ENCODE measurements around the gene TACR3.
"Not testable (repeated sequence)": the region's sequence is repeated elsewhere in the genome, so short reads cannot be mapped to it uniquely, and the experiment has no call there.

The TACR3 gene

GRCh38 chr4:103645991-103646390 lies 73.8 kb downstream of the TACR3 start:
- Histone ChIP-seq H3K9me3 (ENCODE audit: insufficient read depth, low read length) (no peaks in the 10 kb centered on the region), H3K27me3 (ENCODE audit: insufficient read depth, insufficient read length) (no peaks in the 10 kb centered on the region), H3K4me3 (ENCODE audit: insufficient read length, low read depth) (no peak overlapping the region), H3K36me3 (ENCODE audit: insufficient read depth, insufficient read length, low read length) (no peaks in the 10 kb centered on the region), H3K4me1 (ENCODE audit: insufficient read depth, insufficient read length) (no peaks in the 10 kb centered on the region), H3K9ac (ENCODE audit: insufficient read length, low read depth) (no peak overlapping the region)
- no peak for DNase-seq (ENCODE audit: low read depth, low spot score)
- no peak for TF ChIP-seq YY1 (IDR thresholded peaks at IDR 0.05; ENCODE audit: insufficient read depth, insufficient read length)
- TF ChIP-seq SUZ12 (IDR thresholded peaks at IDR 0.05; ENCODE audit: extremely low read depth, insufficient read depth, insufficient read length): no peak
- no peak for TF ChIP-seq ZNF274 (IDR thresholded peaks at IDR 0.05; ENCODE audit: low read depth, low read length)

- Histone ChIP-seq H3K4me3 (ENCODE audit: insufficient read length, low read depth) (no peak overlapping the region), H3K4me1 (ENCODE audit: insufficient read depth, insufficient read length) (no peaks in the 10 kb centered on the region), H3K36me3 (ENCODE audit: insufficient read depth, insufficient read length, low read length) (no peaks in the 10 kb centered on the region), H3K9me3 (ENCODE audit: insufficient read depth, low read length) (no peaks in the 10 kb centered on the region), H3K27me3 (ENCODE audit: insufficient read depth, insufficient read length) (no peaks in the 10 kb centered on the region), H3K9ac (ENCODE audit: insufficient read length, low read depth) (no peak overlapping the region)
- TF ChIP-seq YY1 (IDR thresholded peaks at IDR 0.05; ENCODE audit: insufficient read depth, insufficient read length) (no peak), ZNF274 (IDR thresholded peaks at IDR 0.05; ENCODE audit: low read depth, low read length) (no peak), SUZ12 (IDR thresholded peaks at IDR 0.05; ENCODE audit: extremely low read depth, insufficient read depth, insufficient read length) (no peak)
- no peak for DNase-seq (ENCODE audit: low read depth, low spot score)
Observed at GRCh38 chr4:103634236-103634635, 85.5 kb downstream of the TACR3 start.

GRCh38 chr4:103626296-103626695 lies 93.5 kb downstream of the TACR3 start:
- no peak for TF ChIP-seq ZNF274 (IDR thresholded peaks at IDR 0.05; ENCODE audit: low read depth, low read length)
- no peak for TF ChIP-seq SUZ12 (IDR thresholded peaks at IDR 0.05; ENCODE audit: extremely low read depth, insufficient read depth, insufficient read length)
- TF ChIP-seq YY1 (IDR thresholded peaks at IDR 0.05; ENCODE audit: insufficient read depth, insufficient read length): no peak
- Histone ChIP-seq H3K4me3 (ENCODE audit: insufficient read length, low read depth) (no peak overlapping the region), H3K9me3 (ENCODE audit: insufficient read depth, low read length) (no peaks in the 10 kb centered on the region), H3K9ac (ENCODE audit: insufficient read length, low read depth) (no peak overlapping the region), H3K27me3 (ENCODE audit: insufficient read depth, insufficient read length) (no peaks in the 10 kb centered on the region), H3K4me1 (ENCODE audit: insufficient read depth, insufficient read length) (no peaks in the 10 kb centered on the region), H3K36me3 (ENCODE audit: insufficient read depth, insufficient read length, low read length) (no peaks in the 10 kb centered on the region)
- DNase-seq (ENCODE audit: low read depth, low spot score): no peak

GRCh38 chr4:103591841-103592240 lies 127.9 kb downstream of the TACR3 start:
- DNase-seq (ENCODE audit: low read depth, low spot score): no peak
- H3K4me3 ChIP-seq (ENCODE audit: insufficient read length, low read depth): no peak overlapping the region
- H3K9me3 ChIP-seq (ENCODE audit: insufficient read depth, low read length): no peaks in the 10 kb centered on the region
- H3K36me3 ChIP-seq (ENCODE audit: insufficient read depth, insufficient read length, low read length): no peaks in the 10 kb centered on the region
- no peaks in the 10 kb centered on the region for H3K4me1 ChIP-seq (ENCODE audit: insufficient read depth, insufficient read length)
- H3K9ac ChIP-seq (ENCODE audit: insufficient read length, low read depth): no peak overlapping the region
- no peaks in the 10 kb centered on the region for H3K27me3 ChIP-seq (ENCODE audit: insufficient read depth, insufficient read length)
- TF ChIP-seq YY1 (IDR thresholded peaks at IDR 0.05; ENCODE audit: insufficient read depth, insufficient read length) (no peak), ZNF274 (IDR thresholded peaks at IDR 0.05; ENCODE audit: low read depth, low read length) (no peak), SUZ12 (IDR thresholded peaks at IDR 0.05; ENCODE audit: extremely low read depth, insufficient read depth, insufficient read length) (no peak)

- no peaks in the 10 kb centered on the region for H3K27me3 ChIP-seq (ENCODE audit: insufficient read depth, insufficient read length)
- DNase-seq (ENCODE audit: low read depth, low spot score): no peak
- TF ChIP-seq YY1 (IDR thresholded peaks at IDR 0.05; ENCODE audit: insufficient read depth, insufficient read length): no peak
- no peak for TF ChIP-seq SUZ12 (IDR thresholded peaks at IDR 0.05; ENCODE audit: extremely low read depth, insufficient read depth, insufficient read length)
- TF ChIP-seq ZNF274 (IDR thresholded peaks at IDR 0.05; ENCODE audit: low read depth, low read length): no peak
- no peaks in the 10 kb centered on the region for H3K36me3 ChIP-seq (ENCODE audit: insufficient read depth, insufficient read length, low read length)
- H3K9me3 ChIP-seq (ENCODE audit: insufficient read depth, low read length): no peaks in the 10 kb centered on the region
- no peak overlapping the region for H3K9ac ChIP-seq (ENCODE audit: insufficient read length, low read depth)
- H3K4me1 ChIP-seq (ENCODE audit: insufficient read depth, insufficient read length): no peaks in the 10 kb centered on the region
- H3K4me3 ChIP-seq (ENCODE audit: insufficient read length, low read depth): no peak overlapping the region
Observed at GRCh38 chr4:103567591-103567990, 152.2 kb downstream of the TACR3 start.

- H3K9me3 ChIP-seq (ENCODE audit: insufficient read depth, low read length); H3K9ac ChIP-seq (ENCODE audit: insufficient read length, low read depth); H3K36me3 ChIP-seq (ENCODE audit: insufficient read depth, insufficient read length, low read length); DNase-seq (ENCODE audit: low read depth, low spot score); H3K27me3 ChIP-seq (ENCODE audit: insufficient read depth, insufficient read length); H3K4me3 ChIP-seq (ENCODE audit: insufficient read length, low read depth); H3K4me1 ChIP-seq (ENCODE audit: insufficient read depth, insufficient read length): not testable (repeated sequence)
Observed at GRCh38 chr4:103559178-103559577, 160.6 kb downstream of the TACR3 start.

All from NT2/D1 (cell line).